ENCODE results near the gene PPP1R1A.

PPP1R1A gene

GRCh38 chr12:54593725-54594124 lies 5.3 kb upstream of the PPP1R1A start:
- H3K36me3 ChIP-seq (ENCODE audit: insufficient read depth, low read length), result no peaks in the 10 kb centered on the region
- no peaks in the 10 kb centered on the region for H3K27me3 ChIP-seq (ENCODE audit: insufficient read depth, low read length, poor library complexity, severe bottlenecking)
- no peaks in the 10 kb centered on the region for H3K79me2 ChIP-seq (ENCODE audit: insufficient read depth, low read length)
- H3K4me3 ChIP-seq (ENCODE audit: low read length, poor library complexity, severe bottlenecking), result no peak overlapping the region
- no peaks in the 10 kb centered on the region for H3K9me3 ChIP-seq (ENCODE audit: insufficient read depth, low read depth, low read length)
- H3K4me1 ChIP-seq (ENCODE audit: insufficient read depth, low read length, poor library complexity, severe bottlenecking), result no peaks in the 10 kb centered on the region
- no peaks in the 10 kb centered on the region for H3K9me2 ChIP-seq (replicated peaks; ENCODE audit: low read depth, low read length)
- no peak overlapping the region for H2AFZ ChIP-seq (ENCODE audit: low read length)
- TF ChIP-seq CTCF (conservative IDR thresholded peaks at IDR 0.05; ENCODE audit: low read length) (no peak), EZH2phosphoT487 (IDR thresholded peaks at IDR 0.05; ENCODE audit: borderline replicate concordance) (no peak)
- H3F3A ChIP-seq (ENCODE audit: low read depth), result no peaks in the 10 kb centered on the region
- no peak overlapping the region for H3K4me2 ChIP-seq (ENCODE audit: low read depth, low read length, poor library complexity, severe bottlenecking)
- no peak overlapping the region for H3K9ac ChIP-seq (ENCODE audit: low read depth, low read length, poor library complexity, severe bottlenecking)
- H4K20me1 ChIP-seq (ENCODE audit: insufficient read depth, low read length, poor library complexity, severe bottlenecking), result no peaks in the 10 kb centered on the region

- no peaks in the 10 kb centered on the region for H3K4me1 ChIP-seq (ENCODE audit: insufficient read depth, low read length, poor library complexity, severe bottlenecking)
- H2AFZ ChIP-seq (ENCODE audit: low read length), result no peak overlapping the region
- no peak overlapping the region for H3K4me3 ChIP-seq (ENCODE audit: low read length, poor library complexity, severe bottlenecking)
- no peaks in the 10 kb centered on the region for H4K20me1 ChIP-seq (ENCODE audit: insufficient read depth, low read length, poor library complexity, severe bottlenecking)
- H3K4me2 ChIP-seq (ENCODE audit: low read depth, low read length, poor library complexity, severe bottlenecking), result no peak overlapping the region
- no peaks in the 10 kb centered on the region for H3F3A ChIP-seq (ENCODE audit: low read depth)
- no peaks in the 10 kb centered on the region for H3K9me2 ChIP-seq (replicated peaks; ENCODE audit: low read depth, low read length)
- H3K9ac ChIP-seq (ENCODE audit: low read depth, low read length, poor library complexity, severe bottlenecking), result no peak overlapping the region
- H3K27me3 ChIP-seq (ENCODE audit: insufficient read depth, low read length, poor library complexity, severe bottlenecking), result no peaks in the 10 kb centered on the region
- no peaks in the 10 kb centered on the region for H3K9me3 ChIP-seq (ENCODE audit: insufficient read depth, low read depth, low read length)
- H3K36me3 ChIP-seq (ENCODE audit: insufficient read depth, low read length), result no peaks in the 10 kb centered on the region
- H3K79me2 ChIP-seq (ENCODE audit: insufficient read depth, low read length), result no peaks in the 10 kb centered on the region
- TF ChIP-seq CTCF (conservative IDR thresholded peaks at IDR 0.05; ENCODE audit: low read length), result no peak
- TF ChIP-seq EZH2phosphoT487 (IDR thresholded peaks at IDR 0.05; ENCODE audit: borderline replicate concordance), result no peak
These were observed 4.7 kb upstream of the PPP1R1A start for GRCh38 chr12:54593135-54593534.

- H3K27me3 ChIP-seq (ENCODE audit: insufficient read depth, low read length, poor library complexity, severe bottlenecking), result no peaks in the 10 kb centered on the region
These were observed 3.9 kb upstream of the PPP1R1A start for GRCh38 chr12:54592316-54592715.

More at GRCh38 chr12:54592316-54592715, 3.9 kb upstream of the PPP1R1A start:
- Histone ChIP-seq H3K36me3 (ENCODE audit: insufficient read depth, low read length) (no peaks in the 10 kb centered on the region), H3K4me2 (ENCODE audit: low read depth, low read length, poor library complexity, severe bottlenecking) (no peak overlapping the region), H3F3A (ENCODE audit: low read depth) (no peaks in the 10 kb centered on the region), H4K20me1 (ENCODE audit: insufficient read depth, low read length, poor library complexity, severe bottlenecking) (no peaks in the 10 kb centered on the region), H2AFZ (ENCODE audit: low read length) (no peak overlapping the region), H3K4me1 (ENCODE audit: insufficient read depth, low read length, poor library complexity, severe bottlenecking) (no peaks in the 10 kb centered on the region), H3K4me3 (ENCODE audit: low read length, poor library complexity, severe bottlenecking) (no peak overlapping the region), H3K79me2 (ENCODE audit: insufficient read depth, low read length) (no peaks in the 10 kb centered on the region), H3K9me3 (ENCODE audit: insufficient read depth, low read depth, low read length) (no peaks in the 10 kb centered on the region), H3K9me2 (replicated peaks; ENCODE audit: low read depth, low read length) (no peaks in the 10 kb centered on the region), H3K9ac (ENCODE audit: low read depth, low read length, poor library complexity, severe bottlenecking) (no peak overlapping the region)
- TF ChIP-seq EZH2phosphoT487 (IDR thresholded peaks at IDR 0.05; ENCODE audit: borderline replicate concordance), result no peak
- TF ChIP-seq CTCF (conservative IDR thresholded peaks at IDR 0.05; ENCODE audit: low read length), result no peak
